KBM-7 (cell line): ENCODE measurements around the gene PLAU.
"Not testable (repeated sequence)": the region's sequence is repeated elsewhere in the genome, so short reads cannot be mapped to it uniquely, and the experiment has no call there.

Experiments used
- DNase-seq: peaks from one replicate; pipeline ENCODE4 v3.0.0-alpha.2; 2015
- in situ Hi-C: fragments of 300-500 bp; cut with MboI; formaldehyde crosslinking; loops from 2 replicates; pipeline ENCODE4 v1.14.3; 2020; ENCODE audit warnings: low sequenced_read_pairs, low pct_unique_long_range_greater_than_20kb, mixed read lengths

PLAU gene

DNA sequence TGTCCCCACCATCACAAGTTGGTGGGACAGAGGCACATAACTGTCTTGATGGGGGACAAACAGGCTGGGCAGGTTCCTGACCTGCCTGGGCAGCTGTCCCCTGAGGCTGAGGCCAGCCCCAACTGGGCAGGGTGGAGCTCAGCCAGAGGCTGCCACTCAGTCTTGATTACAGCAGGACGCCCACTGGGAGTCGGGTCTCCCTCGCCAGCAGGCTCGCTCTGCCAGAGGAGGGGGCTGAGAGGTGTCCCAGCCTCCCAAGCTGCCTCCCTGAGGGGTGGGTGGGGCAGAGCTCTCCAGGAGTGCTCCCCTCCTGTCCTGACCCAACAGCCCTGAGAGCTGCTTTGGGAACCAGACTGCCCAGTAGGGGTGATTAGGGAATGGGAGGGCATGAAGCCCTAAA lies 34.8 kb upstream of the PLAU start:
- no peak for DNase-seq
- in situ Hi-C loops = no loop called here

DNA sequence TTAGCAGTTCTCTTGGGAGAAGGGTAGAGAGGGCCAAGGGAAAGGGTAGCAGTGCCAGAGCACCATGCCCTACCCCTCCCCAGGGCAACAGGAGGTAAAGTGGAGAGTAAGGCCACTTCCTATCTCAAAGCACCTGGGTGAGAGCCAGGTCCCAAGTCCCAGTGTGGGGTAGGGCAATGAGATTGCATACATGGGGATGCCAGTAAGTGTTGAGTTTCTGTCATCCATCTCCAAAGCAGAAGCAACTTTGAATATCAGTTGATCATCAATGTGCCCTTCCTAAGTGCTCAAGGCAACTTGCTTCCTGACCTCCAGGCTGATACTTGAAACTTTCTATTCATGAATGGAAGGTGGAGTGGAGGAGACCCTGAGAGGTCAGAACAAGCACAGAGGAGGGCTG lies 34.4 kb upstream of the PLAU start:
- in situ Hi-C loops = no loop called here
- no peak for DNase-seq

DNA sequence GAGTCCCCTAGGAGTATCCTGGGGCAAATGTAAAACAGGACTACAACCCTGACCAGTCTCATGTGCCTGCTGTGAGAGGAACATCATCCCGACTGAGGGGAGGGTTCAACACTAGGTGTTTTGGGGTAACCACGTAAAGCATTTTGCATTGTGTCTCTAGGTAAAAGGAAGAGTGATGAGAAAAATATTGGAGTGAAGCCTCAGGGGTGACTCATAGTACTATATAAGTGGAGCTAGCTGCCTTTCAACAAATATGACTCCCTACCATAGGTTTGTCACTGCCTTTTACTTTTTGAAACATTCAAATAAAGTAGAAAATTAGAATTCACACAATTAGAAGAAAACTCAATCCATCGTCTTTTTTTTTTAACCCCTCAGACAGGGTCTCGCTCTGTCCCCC lies 34.0 kb upstream of the PLAU start:
- in situ Hi-C loops = no loop called here
- no peak for DNase-seq

DNA sequence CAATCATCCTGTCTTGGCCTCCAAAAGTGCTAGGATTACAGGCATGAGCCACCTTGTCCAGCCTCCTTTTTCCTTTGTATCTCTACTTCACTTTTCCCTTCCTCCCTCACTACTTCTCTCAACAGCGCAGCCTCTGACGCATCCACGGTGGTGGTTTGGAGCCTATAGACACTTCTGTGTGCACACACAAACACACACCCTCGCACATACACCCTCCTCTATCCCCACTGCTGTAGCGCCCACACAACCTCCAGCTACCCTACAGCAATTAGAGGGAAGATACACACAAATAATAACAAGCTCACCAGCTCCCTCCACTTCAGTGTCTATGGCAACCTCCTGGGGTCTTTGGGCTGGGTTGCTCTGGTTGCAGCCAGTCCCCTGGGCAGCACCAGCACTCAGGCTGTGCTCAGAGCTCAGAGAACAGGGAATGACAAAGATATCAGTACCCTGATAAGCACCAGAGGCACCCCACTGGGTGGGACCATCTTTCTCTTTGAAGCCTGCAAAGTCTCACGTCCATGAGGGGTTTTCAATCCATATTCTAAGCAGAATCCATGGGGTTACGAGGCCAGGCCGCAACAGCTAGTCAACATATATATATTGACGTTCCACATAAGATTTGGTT lies 33.3 kb upstream of the PLAU start:
- DNase-seq = no peak
- in situ Hi-C loops = no loop called here

DNA sequence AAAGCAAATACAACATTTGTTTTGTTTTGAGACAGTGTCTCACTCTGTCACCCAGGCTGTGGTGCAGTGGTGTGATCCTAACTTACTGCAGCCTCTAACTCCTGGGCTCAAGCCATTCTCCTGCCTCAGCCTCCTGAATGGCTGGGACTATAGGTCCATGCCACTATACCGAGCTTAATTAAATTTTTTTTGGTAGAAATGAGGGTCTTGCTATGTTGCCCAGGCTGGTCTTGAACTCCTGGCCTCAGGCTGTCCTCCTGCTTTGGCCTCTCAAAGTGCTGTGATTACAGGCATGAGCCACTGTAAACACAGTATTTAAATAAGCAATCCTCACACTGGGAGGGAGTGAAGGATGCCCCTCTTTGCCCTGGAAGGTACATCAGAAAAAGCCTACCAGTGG lies 32.6 kb upstream of the PLAU start:
- in situ Hi-C loops = no loop called here
- no peak for DNase-seq

DNA sequence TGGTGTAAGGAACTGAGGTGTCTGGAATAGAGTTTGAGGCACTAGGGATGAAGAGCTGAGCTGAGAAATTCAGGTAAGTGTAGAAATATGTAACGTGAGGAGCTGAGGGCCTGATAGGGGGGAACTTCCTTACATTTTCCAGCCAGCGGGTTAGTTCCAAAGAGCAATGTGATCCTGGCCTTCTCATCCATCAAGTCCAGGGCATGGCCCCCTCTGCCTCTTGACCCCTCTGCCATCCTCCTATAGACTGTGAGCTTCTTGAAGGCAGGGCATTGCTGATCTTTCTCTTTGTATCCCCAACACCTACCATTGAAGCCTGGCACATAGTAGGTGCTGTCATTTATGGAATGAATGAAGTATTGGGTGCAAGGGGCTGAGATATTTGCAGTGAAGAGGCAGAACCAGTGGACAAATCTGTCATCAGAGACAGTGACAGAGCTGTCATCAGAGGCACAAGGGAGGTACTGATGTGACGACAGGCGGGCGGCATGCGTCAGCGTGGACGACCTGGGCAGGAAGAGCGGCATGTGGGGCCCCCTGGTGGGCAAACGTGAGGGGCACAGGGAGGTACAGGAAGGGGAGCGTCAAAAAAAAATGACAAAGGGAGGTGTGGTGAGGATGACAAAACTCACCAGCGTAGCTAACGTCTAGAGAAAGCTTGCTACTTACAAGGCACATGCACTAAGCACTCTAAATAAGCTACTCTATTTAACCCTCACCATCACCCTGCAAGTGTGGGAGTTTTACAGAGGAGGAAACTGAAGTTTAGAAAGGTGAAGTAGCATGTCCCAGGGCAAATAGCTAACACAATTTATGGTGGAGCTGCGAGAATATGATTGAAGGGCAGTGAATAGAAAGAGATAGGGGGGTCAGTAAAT lies 31.4 kb upstream of the PLAU start:
- in situ Hi-C loops = no loop called here
- peak; percentile 96 for DNase-seq

DNA sequence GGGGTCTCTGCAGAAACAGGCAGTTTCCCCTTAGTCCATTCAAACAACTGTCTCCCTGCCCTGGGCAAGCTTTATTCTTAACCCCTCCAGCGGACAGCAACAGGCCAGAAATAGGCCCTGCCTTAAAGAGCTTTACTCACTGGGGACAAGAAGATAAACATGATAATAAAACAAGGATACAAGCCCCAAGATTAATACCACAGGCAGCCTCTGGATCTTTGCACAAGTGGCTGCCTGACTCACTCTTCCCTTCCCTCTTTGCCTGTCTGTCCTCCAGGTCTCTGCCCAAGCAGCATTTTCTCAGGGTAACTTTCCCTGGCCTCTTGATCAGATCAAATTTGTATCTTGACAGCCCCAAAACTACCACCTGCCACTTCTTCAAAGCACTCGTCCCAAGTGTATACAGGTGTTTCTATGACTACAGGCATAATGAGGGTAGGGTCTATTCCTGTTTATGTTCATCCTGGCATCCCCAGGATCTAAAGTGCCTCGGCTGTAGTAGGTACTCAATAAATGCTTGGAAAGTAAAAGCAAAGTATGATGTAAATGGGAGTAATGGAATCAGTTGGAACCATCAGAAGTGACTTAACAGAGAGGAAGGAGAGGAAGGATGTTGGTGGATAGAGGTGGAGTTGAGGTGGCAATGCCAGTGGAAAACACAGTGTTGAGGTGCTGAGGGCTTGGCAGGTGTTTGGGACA lies 29.6 kb upstream of the PLAU start:
- no peak for DNase-seq
- in situ Hi-C loops = no loop called here

DNA sequence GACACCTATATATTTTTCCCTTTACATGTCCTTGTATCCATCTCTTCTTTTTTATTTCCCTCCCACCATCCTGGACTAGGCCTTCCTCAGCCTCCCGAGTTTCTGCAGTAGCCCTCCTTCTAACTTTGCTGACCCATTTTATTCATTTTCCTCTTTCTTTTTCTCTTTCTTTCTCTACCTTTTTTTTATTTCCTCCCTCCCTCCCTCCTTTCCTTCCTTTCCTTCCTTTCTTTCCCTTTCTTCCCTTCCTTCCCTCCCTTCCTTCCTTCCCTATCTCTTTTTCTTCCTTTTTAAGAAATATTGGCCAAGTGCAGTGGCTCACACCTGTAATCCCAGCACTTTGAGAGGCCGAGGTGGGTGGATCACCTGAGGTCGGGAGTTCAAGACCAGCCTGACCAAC lies 26.9 kb upstream of the PLAU start:
- no peak for DNase-seq
- in situ Hi-C loops = no loop called here

DNA sequence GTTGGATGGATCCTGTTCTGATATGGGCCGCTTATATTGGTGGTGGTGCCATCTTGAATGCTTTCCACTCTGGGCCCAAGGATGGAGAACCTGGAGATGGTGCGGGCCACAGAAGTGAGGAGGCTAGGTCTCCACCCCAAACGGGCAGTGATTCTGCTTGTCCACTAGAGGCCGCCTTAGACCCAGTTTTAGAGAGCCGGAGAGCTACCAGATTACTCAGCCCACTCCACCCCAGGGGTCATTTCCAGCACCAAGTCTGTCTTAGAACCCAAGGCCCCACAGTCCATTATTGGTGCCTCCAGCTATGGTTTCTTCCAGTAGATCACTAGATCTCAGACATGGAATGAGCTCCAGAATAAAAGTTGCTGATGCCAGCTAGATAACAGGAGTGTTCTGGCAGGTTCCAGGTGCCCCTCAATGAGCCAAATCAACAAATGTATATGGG lies 24.8 kb upstream of the PLAU start:
- in situ Hi-C loops = no loop called here
- peak; percentile 80 for DNase-seq

DNA sequence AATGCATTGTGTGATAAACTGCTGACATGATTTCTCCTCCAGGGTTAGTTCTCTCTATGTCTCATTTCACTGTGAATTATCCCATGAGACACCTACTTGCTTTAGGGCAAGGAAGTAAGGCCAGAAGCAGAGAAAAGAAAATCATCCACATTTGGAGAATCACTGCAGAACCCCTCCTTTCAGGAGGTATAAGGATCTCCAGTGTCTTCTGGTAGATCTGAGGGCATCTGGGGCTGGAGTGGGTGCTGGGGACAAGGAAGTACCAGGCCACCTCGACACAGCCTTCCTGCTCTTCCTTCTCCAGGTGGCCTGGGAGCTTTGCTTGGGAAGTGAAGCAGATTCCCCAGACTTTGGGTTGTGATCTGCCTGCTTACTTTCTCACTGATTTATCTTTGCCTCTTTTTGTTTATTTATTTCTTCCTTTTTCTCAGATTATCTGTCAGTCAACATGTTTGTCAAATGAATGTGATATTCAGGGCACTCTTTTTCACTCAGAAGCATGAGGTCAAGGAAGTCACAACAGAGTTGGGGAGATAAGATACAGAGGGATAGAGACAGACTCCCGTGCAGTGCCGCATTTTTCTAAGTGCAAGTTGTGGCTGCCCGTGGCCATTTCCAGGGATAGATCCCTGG lies 24.2 kb upstream of the PLAU start:
- in situ Hi-C loops = no loop called here
- no peak for DNase-seq

DNA sequence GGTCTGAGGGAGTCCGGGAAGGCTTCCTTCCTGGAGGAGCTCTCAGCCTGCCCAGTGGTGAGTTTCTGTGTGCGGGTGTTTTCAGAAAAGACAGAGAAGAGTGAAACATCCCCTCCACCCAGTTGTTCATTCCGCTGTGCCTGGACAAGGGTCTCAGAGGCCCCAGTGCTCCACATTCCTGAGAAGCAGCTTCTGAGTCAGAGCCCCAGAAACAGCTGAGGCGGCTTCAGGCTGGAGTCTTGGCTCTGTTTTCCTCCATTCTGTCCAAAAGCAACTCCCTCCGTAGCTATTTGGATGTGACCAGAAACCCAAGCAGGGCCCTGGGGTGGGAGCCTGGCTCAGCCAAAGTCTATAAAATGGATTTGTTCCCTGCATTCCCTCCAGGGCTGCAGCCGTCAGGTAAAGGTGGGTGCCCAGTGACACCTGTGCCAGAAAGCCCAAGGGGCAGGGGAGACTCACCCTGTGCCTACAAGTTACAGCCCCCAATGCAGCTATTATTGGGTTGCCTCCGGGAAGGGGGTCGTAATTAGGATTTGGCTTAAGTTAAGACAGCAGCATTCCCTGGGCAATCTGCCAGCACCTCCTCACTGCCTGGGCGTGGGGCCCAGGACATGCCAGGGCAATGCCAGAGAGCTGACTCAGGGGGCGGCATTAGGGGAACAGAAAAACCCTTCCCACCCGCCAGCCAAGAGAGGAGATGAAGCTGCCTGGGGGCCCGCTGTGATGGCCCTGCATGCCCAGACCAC lies 23.5 kb upstream of the PLAU start:
- in situ Hi-C loops = no loop called here
- DNase-seq = no peak

DNA sequence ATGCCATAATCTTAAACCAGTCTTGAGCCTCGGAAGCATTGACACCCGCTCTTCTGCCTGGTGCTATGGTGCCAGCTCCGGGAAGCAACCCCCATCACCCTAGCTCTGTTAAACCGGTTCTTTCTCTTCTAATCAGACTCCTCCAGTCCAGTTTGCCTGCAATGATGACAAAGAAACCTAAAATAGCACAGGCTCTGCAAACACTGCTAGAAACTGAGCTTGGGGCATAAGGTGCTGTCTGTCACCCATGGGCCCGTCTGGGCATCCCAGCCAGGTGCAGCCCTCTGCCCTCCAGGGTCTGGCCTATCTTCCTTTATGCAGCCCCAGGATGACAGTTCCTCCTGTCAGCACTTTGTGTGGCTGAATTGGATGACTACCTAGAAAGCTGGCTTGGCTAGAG lies 22.4 kb upstream of the PLAU start:
- in situ Hi-C loops = no loop called here
- no peak for DNase-seq

DNA sequence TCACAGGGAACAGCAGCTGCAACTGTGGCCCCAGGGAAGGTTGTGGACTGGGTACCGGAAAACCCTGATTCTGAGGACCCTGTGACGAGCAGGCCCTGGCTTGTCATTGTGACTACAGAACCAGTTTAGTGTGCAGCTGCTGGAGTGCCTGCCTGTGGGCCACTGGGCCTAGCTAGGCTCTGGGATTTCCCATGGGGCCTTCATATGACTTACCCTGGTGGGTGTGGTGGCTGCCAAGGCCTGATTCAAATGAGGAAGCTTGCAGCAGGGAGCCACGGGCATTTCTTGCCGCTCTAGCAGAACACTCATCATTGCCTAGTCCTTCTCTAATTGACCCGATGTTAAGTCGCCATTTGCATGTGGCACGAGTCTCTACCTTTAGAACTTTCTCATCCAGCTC lies 21.9 kb upstream of the PLAU start:
- DNase-seq = peak; percentile 87
- in situ Hi-C loops = no loop called here

DNA sequence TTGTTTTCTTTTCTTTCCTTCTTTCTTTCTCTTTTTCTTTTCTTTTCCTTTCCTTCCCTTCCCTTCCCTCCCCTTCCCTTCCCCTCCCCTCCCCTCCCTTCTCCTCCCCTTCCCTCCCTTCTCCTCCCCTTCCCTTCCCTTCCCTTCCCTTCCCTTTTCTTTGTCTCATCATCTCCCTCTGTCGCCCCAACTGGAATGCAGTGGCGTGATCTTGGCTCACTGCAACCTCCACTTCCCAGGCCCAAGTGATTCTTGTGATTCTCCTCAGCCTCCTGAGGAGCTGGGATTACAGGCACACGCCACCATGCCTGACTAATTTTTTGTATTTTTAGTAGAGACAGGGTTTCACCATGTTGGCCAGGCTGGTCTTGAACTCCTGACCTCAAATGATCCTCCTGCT lies 21.5 kb upstream of the PLAU start:
- DNase-seq, in situ Hi-C loops: not testable (repeated sequence)

DNA sequence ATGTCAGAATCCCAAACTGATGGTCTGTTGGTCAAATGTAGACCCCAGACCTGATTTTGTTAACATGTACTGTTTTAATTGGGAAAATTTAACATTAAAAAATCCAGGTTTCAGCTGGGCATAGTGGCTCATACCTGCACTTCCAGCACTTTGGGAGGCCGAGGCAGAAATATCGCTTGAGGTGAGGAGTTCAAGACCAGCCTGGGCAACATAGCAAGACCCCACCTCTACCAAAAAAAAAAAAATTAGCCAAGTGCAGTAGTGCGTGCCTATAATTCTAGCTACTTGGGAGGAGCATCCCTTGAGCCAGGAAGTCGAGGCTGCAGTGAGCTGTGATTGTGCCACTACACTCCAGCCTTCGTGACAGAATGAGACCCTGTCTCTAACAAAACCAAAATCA lies 20.7 kb upstream of the PLAU start:
- no peak for DNase-seq
- in situ Hi-C loops = no loop called here

DNA sequence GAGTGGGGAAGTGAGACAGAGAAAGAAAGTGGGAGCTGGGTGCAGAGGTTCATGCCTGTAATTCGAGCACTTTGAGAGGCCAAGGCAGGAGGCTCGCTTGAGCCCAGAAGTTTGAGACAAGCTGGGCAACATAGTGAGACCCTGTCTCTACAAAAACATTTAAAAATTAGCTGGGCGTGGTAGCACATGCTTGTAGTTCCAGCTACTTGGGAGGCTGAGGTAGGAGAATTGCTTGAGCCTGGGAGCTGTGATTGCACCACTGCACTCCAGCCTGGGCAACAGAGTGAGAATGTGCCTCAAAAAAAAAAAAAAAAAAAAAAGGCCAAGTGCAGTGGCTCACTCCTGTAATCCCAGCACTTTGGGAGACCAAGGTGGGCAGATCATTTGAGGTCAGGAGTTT lies 20.1 kb upstream of the PLAU start:
- in situ Hi-C loops, DNase-seq: not testable (repeated sequence)

DNA sequence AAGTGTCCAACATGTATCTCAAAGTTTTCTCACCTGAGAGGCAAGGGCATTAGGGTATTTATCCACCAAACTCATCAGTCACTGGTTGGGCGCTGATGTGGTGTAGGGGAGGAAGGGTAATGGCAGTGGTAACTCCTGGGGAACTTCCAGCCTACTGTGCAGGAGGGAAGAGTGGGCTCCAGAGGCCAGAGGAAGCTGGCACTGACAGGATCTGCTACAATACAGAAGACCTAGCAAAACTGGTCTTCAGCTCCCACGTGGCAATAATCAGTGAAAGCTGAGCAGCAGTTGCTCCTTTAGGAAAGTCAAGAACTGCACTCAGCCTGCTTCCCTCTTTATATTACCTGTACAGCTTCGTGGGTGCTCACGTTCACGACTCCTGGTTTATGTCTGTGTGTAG lies 19.4 kb upstream of the PLAU start:
- in situ Hi-C loops = no loop called here
- no peak for DNase-seq

DNA sequence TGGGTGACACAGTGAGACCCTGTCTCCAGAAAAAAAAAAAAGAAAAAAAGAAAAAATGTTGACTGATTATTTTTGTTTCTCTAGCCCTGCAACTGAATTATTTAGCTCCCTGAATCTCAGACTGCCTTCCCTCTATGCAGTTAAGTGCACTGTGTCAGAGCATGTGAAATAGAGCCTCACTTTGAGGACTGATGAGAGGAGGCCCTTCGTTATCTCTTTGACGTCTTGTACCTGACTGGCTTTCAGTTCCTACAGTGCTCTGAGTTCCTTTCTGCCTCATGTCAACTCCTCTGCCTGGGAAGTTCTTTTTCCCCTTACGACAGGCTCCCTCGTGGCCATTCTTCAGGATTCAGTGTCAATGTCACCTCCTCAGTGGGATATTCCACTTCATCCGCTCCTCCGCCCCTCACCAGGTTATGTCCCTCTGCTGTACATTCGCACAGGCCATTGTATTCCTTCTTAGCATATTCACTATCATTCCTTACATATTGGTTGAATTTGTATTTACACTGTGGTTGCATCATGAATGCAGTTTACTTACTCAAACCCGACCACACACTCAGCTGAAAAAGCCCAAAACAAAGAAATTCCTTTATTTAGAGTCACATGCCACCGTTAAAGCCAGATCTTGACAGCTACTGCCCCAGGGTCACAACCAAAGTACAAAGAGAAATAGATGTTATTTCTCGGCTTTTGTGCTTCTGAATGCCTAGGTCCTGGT lies 18.5 kb upstream of the PLAU start:
- DNase-seq = no peak
- in situ Hi-C loops = no loop called here

DNA sequence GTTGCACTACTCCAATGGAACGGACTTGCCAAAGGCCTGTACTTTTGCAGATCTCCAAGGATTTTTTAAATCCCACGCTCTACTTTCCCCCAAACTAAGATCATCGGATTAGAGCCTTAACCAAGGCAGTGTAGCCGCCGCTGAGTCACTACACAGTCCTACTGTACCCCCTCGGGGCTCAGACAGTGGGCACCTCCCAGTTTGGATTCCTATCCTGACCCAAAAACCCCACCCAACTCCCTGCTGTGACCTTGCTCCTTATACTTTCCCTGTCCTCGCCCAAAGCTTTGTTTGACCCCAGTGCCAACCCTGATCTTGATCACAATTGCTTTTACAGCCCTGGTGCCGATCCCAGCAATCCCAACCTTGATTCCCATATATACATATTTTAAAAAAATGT lies 17.5 kb upstream of the PLAU start:
- DNase-seq = no peak
- in situ Hi-C loops = no loop called here
